GM13976 (cell line): Measurements from ENCODE around the gene PRR30.

Experiments
- DNase-seq: peaks from one replicate; pipeline ENCODE4 v3.0.0; 2012; ENCODE audit warnings: low spot score
- CTCF ChIP-seq: IDR thresholded peaks from 2 replicates; pipeline ENCODE4 v1.5.1; 2012; ENCODE audit warnings: borderline replicate concordance, mild to moderate bottlenecking; ENCODE audit not compliant: insufficient read depth; ENCODE audit errors: extremely low read depth, missing control alignments, control extremely low read depth
- in situ Hi-C: fragments of 300-500 bp; cut with MboI; formaldehyde crosslinking; loops from one replicate; pipeline ENCODE4 v1.12.0; 2022; ENCODE audit warnings: low sequenced_read_pairs, mixed read lengths, inconsistent platforms; ENCODE audit not compliant: unreplicated experiment

The PRR30 gene

GRCh38 chr2:27087823-27088410 is 51.3 kb downstream of the PRR30 start:
- in situ Hi-C loops, result no loop called here
- TF ChIP-seq CTCF, result no peak
- no peak for DNase-seq
